WERI-Rb-1 (cell line): Measurements from ENCODE around the gene BMPR1A.

Experiments used
- DNase-seq: peaks from one replicate; pipeline ENCODE4 v3.0.0-alpha.2; 2020
- H3K27ac ChIP-seq: fragments of 250-450 bp; sonication (Bioruptor Pico); 2 replicates; pipeline ENCODE4 v1.5.1; 2020; ENCODE audit warnings: mild to moderate bottlenecking, moderate library complexity
- H3K27me3 ChIP-seq: fragments of 250-450 bp; sonication (Bioruptor Pico); 2 replicates; pipeline ENCODE4 v1.5.1; 2021; ENCODE audit warnings: mild to moderate bottlenecking, low read depth, moderate library complexity; ENCODE audit not compliant: insufficient read depth, severe bottlenecking
- H3K36me3 ChIP-seq: fragments of 250-450 bp; sonication (Bioruptor Pico); 2 replicates; pipeline ENCODE4 v1.5.1; 2020; ENCODE audit warnings: mild to moderate bottlenecking, moderate library complexity
- H3K4me3 ChIP-seq: 2 replicates; pipeline ENCODE4 v1.5.1; 2011; ENCODE audit warnings: low read depth, mild to moderate bottlenecking, control low read depth, low read length
- H3K9me3 ChIP-seq: fragments of 250-450 bp; sonication (Bioruptor Pico); 2 replicates; pipeline ENCODE4 v1.5.1; 2021; ENCODE audit warnings: mild to moderate bottlenecking, moderate library complexity; ENCODE audit not compliant: severe bottlenecking
- CTCF ChIP-seq: IDR thresholded peaks from 2 replicates; pipeline ENCODE4 v1.5.1; 2011; ENCODE audit warnings: low read depth, mild to moderate bottlenecking, control low read depth, inconsistent platforms, low read length

The BMPR1A gene

DNA sequence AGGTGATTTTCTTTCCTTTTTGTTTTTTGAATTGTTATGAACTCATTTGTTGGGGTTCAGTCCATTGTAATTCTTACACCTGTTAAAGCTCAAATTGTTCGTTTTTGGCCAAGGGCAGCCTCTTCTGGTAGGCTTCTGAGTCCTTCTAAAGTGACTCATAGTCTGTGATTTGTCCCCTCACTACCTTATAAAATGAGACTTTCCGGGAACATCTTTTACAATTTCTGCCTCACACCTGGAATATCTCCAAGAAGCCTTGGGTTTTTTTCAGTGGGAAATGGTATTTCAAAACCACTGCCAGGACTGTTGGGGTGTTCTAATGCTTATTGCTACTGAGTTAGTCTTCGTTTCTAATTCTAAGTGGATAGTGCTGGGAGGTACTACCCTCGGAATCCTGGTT lies 56.7 kb downstream of the BMPR1A start:
- Histone ChIP-seq H3K36me3 (peaks cover 18% of the 10 kb centered on the region), H3K27me3 (no peaks in the 10 kb centered on the region), H3K27ac (no peak overlapping the region), H3K4me3 (no peak overlapping the region), H3K9me3 (no peaks in the 10 kb centered on the region)
- DNase-seq, result no peak
- no peak for TF ChIP-seq CTCF

DNA sequence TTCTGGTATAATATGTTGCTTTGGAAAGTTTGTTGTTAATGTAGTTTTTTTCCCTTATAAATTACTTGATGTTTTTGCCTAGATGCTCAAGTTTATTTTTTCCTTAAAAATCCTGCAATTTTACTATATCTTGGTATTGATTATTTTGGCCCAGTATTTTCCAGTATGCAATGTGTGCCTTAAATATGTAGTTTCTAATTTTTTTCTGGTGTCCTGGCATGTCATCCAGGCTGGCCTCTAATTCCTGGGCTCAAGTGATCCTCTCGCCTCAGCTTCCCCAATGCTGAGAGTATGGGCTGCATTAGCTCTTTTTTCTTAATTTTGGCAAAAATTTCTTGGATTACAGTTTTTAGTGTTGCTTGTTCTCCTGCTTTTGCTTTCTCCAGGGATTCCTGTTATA lies 57.6 kb downstream of the BMPR1A start:
- Histone ChIP-seq H3K27ac (no peak overlapping the region), H3K36me3 (peaks cover 18% of the 10 kb centered on the region), H3K4me3 (no peak overlapping the region), H3K9me3 (no peaks in the 10 kb centered on the region), H3K27me3 (no peaks in the 10 kb centered on the region)
- no peak for DNase-seq
- no peak for TF ChIP-seq CTCF

DNA sequence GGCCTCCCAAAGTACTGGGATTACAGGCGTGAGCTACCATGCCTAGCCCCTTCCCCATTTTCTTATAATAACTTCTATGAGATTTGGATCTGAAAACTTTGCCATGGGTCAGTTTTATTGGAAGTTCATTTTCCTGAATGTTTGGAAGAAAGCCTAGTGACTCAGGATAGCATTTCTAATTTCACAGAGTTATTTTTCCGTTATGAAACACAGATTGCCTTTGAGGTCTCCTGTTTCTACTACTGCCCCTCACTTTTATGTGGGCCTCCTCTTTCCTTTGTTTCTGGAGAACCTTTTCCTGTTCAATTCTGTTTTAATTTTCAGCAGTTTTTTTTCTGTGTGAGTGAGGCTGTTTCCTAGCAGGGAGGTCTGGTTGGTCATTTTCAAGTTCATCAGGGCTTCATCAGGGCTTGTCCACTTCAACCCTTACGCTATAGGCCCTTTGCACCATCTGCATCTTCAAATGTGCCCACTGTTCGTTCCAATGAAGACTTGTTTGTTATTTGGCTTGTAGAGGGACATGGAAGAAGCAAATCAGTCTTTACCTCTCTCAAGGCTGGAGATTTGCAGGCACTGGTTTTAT lies 58.7 kb downstream of the BMPR1A start:
- DNase-seq, result no peak
- Histone ChIP-seq H3K9me3 (no peaks in the 10 kb centered on the region), H3K27me3 (no peaks in the 10 kb centered on the region), H3K4me3 (no peak overlapping the region), H3K27ac (no peak overlapping the region), H3K36me3 (peaks cover 18% of the 10 kb centered on the region)
- TF ChIP-seq CTCF, result no peak

- H3K27ac ChIP-seq, result no peak overlapping the region
- no peak overlapping the region for H3K4me3 ChIP-seq
- TF ChIP-seq CTCF, result no peak
- H3K9me3 ChIP-seq, result no peaks in the 10 kb centered on the region
- H3K27me3 ChIP-seq, result no peaks in the 10 kb centered on the region
- H3K36me3 ChIP-seq, result peaks cover 16% of the 10 kb centered on the region
- DNase-seq, result no peak
These were observed 59.2 kb downstream of the BMPR1A start for GRCh38 chr10:86815640-86816039.

DNA sequence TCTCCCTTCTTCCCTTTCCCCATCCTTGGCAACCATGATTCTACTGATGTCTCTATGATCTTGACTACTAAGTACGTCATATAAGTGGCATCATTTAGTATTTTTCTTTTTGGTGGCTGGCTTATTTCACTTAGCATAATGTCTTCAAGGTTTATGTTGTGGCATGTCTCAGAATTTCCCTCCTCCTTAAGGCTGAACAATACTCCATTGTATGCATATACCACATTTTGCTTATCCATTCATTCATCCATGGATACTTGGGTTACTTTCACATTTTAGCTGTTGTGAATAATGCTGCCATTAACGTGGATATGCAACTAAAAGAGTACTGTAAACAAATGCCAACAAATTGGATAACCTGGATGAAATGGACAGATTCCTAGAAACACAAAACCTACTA lies 60.8 kb downstream of the BMPR1A start:
- no peak for TF ChIP-seq CTCF
- no peak for DNase-seq
- Histone ChIP-seq H3K27ac (no peak overlapping the region), H3K4me3 (no peak overlapping the region), H3K27me3 (no peaks in the 10 kb centered on the region), H3K9me3 (no peaks in the 10 kb centered on the region), H3K36me3 (peaks cover 17% of the 10 kb centered on the region)

DNA sequence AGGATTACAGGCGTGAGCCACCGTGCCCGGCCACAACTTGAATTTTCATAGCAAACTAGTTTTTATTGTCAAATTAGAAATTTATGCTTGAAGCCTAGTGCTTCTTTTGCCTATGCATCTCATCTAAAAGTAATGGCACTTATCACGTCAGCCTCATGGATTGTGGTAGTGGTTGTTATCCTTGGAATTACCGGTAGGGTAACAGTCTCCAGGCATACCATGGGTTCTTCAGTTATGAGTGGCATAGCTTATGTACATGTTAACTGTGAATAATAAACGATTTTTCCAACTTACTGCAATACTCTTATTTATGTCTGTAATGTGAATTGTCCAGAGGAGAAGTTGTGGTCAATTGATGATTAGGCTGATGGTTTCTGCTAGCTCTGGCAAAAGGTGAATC lies 63.1 kb downstream of the BMPR1A start:
- no peak overlapping the region for H3K27ac ChIP-seq
- no peak overlapping the region for H3K4me3 ChIP-seq
- H3K9me3 ChIP-seq, result no peaks in the 10 kb centered on the region
- H3K27me3 ChIP-seq, result no peaks in the 10 kb centered on the region
- H3K36me3 ChIP-seq, result peaks cover 17% of the 10 kb centered on the region
- no peak for DNase-seq
- TF ChIP-seq CTCF, result no peak
